Nephron (organoid): ENCODE results near the gene MYO1B.

Experiments used
- H3K27ac Mint-ChIP-seq, 3 experiments: 2 replicates each; pipeline ENCODE4 v1.8.0; 2020; ENCODE audit warnings: mixed read lengths in 3 of 3, mild to moderate bottlenecking in 2 of 3, moderate library complexity in 1 of 3
- H3K27me3 Mint-ChIP-seq: 2 replicates; pipeline ENCODE4 v1.8.0; 2021; ENCODE audit warnings: low read depth, mild to moderate bottlenecking, moderate library complexity, mixed read lengths
- H3K36me3 Mint-ChIP-seq: 2 replicates; pipeline ENCODE4 v1.8.0; 2020; ENCODE audit warnings: low read depth, mixed read lengths
- H3K4me1 Mint-ChIP-seq: 2 replicates; pipeline ENCODE4 v1.8.0; 2020; ENCODE audit warnings: mixed read lengths
- H3K4me3 Mint-ChIP-seq, 3 experiments: 2 replicates each; pipeline ENCODE4 v1.8.0; 2020; ENCODE audit warnings: mild to moderate bottlenecking in 3 of 3, mixed read lengths in 3 of 3, moderate library complexity in 2 of 3
- H3K9me3 Mint-ChIP-seq: 2 replicates; pipeline ENCODE4 v1.8.0; 2020; ENCODE audit warnings: mixed read lengths
- TF ChIP-seq, protein P1 (sequence below), 3 experiments: fragments of 200-600 bp; sonication (generic); IDR thresholded peaks; one replicate each; pipeline ENCODE4 v1.5.0; 2021; ENCODE audit warnings: antibody characterized with exemption in 3 of 3; ENCODE audit not compliant: unreplicated experiment in 3 of 3

MYO1B gene

GRCh38 chr2:191220671-191221070, 24.5 kb upstream of the MYO1B start:
- Mint-ChIP-seq H3K4me3 (no peak overlapping the region), H3K9me3 (no peaks in the 10 kb centered on the region), H3K27me3 (no peaks in the 10 kb centered on the region), H3K4me1 (peaks cover 9% of the 10 kb centered on the region), H3K27ac (no peak overlapping the region), H3K36me3 (no peaks in the 10 kb centered on the region)
- TF ChIP-seq, protein P1, sequence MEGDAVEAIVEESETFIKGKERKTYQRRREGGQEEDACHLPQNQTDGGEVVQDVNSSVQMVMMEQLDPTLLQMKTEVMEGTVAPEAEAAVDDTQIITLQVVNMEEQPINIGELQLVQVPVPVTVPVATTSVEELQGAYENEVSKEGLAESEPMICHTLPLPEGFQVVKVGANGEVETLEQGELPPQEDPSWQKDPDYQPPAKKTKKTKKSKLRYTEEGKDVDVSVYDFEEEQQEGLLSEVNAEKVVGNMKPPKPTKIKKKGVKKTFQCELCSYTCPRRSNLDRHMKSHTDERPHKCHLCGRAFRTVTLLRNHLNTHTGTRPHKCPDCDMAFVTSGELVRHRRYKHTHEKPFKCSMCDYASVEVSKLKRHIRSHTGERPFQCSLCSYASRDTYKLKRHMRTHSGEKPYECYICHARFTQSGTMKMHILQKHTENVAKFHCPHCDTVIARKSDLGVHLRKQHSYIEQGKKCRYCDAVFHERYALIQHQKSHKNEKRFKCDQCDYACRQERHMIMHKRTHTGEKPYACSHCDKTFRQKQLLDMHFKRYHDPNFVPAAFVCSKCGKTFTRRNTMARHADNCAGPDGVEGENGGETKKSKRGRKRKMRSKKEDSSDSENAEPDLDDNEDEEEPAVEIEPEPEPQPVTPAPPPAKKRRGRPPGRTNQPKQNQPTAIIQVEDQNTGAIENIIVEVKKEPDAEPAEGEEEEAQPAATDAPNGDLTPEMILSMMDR (IDR thresholded peaks at IDR 0.05; ENCODE audit: unreplicated experiment in 3 of 3) = no peak

GRCh38 chr2:191221666-191222065, 23.5 kb upstream of the MYO1B start:
- no peaks in the 10 kb centered on the region for H3K27me3 Mint-ChIP-seq
- H3K9me3 Mint-ChIP-seq = no peaks in the 10 kb centered on the region
- no peak overlapping the region for H3K4me3 Mint-ChIP-seq
- H3K36me3 Mint-ChIP-seq = no peaks in the 10 kb centered on the region
- TF ChIP-seq, protein P1 (IDR thresholded peaks at IDR 0.05; ENCODE audit: unreplicated experiment in 3 of 3) = no peak
- H3K27ac Mint-ChIP-seq = no peak overlapping the region
- peaks cover 17% of the 10 kb centered on the region for H3K4me1 Mint-ChIP-seq

DNA sequence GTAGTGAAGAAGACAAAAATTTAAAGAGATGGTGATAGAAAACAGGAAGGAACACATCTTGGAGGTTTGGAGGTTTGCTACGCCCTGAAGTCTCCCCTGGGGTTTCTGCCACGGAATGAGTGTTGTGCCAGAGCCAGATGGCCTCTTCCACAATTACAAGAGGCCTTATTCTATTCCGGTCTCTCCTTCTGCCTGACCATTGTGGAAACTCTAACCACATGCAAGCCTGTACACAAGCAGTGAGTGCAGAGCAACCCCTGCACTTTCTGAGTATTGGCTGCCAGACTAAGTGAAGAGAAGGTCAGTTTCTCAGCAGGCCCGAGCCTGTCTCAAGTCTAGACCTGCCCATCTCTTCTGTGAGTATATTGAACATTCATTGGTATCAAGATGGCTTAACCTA, 22.7 kb upstream of the MYO1B start:
- Mint-ChIP-seq H3K4me3 (no peak overlapping the region), H3K27ac (no peak overlapping the region), H3K9me3 (no peaks in the 10 kb centered on the region), H3K27me3 (no peaks in the 10 kb centered on the region), H3K4me1 (peaks cover 23% of the 10 kb centered on the region), H3K36me3 (no peaks in the 10 kb centered on the region)
- TF ChIP-seq, protein P1 (IDR thresholded peaks at IDR 0.05; ENCODE audit: unreplicated experiment in 3 of 3) = no peak

DNA sequence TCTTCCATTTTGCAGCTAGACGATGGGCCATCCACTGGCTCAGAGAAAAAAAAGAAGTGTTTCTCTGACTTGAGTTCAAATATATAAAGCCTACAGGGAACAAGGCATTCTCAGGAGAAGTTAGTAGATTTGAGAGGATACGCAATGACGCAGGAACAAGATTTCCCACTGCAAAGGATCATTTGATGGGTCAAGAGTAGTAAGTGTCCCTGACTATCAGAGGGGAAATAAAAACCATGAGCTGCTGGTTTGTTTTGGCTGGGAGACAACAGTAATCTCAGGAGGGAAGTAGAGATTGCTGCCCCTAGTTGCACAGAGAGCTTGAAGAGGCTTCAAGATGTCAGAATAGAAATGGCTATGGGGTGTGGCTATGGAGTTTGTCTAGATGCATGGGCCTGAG, 22.3 kb upstream of the MYO1B start:
- Mint-ChIP-seq H3K27me3 (no peaks in the 10 kb centered on the region), H3K4me1 (peaks cover 19% of the 10 kb centered on the region), H3K36me3 (no peaks in the 10 kb centered on the region), H3K4me3 (no peak overlapping the region), H3K27ac (no peak overlapping the region), H3K9me3 (no peaks in the 10 kb centered on the region)
- TF ChIP-seq, protein P1 (IDR thresholded peaks at IDR 0.05; ENCODE audit: unreplicated experiment in 3 of 3) = no peak

DNA sequence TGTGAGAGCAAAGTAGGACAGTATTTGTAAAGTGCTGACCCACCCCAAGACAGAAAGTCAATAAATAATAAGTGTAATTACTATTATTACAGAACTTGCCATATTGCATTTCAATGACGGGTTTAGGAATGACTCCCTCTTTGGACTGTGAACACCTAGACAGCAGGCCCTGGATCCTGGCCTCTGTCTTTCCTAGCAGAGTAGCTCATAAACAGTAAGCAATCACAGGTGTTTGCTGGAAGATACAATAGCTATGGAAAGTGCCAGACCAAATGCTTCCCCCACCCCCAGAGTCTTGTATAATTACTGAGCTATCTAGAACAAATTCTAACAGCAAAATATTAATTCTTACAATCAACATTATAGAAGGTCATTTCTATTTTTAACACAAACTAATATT, 20.1 kb upstream of the MYO1B start:
- TF ChIP-seq, protein P1 (IDR thresholded peaks at IDR 0.05; ENCODE audit: unreplicated experiment in 3 of 3) = no peak
- no peaks in the 10 kb centered on the region for H3K27me3 Mint-ChIP-seq
- H3K36me3 Mint-ChIP-seq = no peaks in the 10 kb centered on the region
- H3K4me1 Mint-ChIP-seq = peaks cover 14% of the 10 kb centered on the region
- no peaks in the 10 kb centered on the region for H3K9me3 Mint-ChIP-seq
- no peak overlapping the region for H3K4me3 Mint-ChIP-seq
- H3K27ac Mint-ChIP-seq = no peak overlapping the region

GRCh38 chr2:191225690-191226089, 19.5 kb upstream of the MYO1B start:
- H3K36me3 Mint-ChIP-seq = no peaks in the 10 kb centered on the region
- H3K4me1 Mint-ChIP-seq = peaks cover 14% of the 10 kb centered on the region
- TF ChIP-seq, protein P1 (IDR thresholded peaks at IDR 0.05; ENCODE audit: unreplicated experiment in 3 of 3) = no peak
- no peaks in the 10 kb centered on the region for H3K9me3 Mint-ChIP-seq
- no peak overlapping the region for H3K27ac Mint-ChIP-seq
- no peaks in the 10 kb centered on the region for H3K27me3 Mint-ChIP-seq
- no peak overlapping the region for H3K4me3 Mint-ChIP-seq
